Hepatic stellate cell (primary cell): Measurements from ENCODE around the gene CD9.

Experiments used
- DNase-seq: peaks from one replicate; pipeline ENCODE4 v3.0.0; 2011; ENCODE audit warnings: low spot score

CD9 gene

DNA sequence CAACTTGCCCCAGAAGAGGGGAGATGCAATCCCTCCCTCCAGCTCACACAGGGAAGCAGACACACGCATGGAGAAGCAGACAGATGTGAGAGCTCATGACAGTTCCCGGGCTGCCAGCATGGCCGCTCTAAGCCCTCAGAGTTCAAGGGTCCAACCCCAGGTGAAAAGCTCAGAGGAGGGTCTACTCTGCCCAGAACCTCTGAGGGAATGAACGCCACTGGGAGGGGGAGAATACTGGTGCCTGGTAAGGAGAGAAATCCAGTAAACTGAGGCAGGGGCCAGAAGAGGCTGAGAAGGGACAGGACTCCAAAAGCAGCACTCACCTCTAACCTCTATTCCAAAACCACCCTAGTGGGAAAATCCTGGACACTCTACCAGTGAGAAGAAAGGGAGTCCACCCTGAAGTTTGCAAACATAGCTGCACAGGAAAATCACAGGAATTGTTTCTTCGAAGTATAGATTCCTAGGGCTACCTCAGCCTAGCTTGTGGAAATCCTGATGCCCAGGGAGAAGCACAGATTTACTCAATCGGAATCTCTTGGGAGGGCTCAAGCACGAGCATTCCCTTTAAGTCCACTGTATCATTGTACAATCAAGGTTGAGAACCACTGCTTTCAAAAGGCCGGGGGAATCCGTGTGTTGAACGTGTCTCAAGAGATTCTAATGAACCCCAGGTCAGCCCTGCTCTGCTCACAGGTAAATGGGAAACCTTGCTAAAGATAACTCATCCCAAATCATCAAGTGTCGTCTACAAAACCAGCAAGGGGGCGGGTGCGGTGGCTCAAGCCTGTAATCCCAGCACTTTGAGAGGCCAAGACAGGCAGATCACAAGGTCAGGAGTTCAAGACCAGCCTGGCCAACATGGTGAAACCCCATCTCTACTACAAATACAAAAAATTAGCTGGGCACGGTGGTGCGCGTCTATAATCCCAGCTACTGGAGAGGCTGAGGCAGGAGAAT, 76.0 kb downstream of the CD9 start:
- DNase-seq: no peak

- peak; percentile 47 for DNase-seq
Observed at GRCh38 chr12:6276956-6277620, 76.9 kb downstream of the CD9 start.

DNA sequence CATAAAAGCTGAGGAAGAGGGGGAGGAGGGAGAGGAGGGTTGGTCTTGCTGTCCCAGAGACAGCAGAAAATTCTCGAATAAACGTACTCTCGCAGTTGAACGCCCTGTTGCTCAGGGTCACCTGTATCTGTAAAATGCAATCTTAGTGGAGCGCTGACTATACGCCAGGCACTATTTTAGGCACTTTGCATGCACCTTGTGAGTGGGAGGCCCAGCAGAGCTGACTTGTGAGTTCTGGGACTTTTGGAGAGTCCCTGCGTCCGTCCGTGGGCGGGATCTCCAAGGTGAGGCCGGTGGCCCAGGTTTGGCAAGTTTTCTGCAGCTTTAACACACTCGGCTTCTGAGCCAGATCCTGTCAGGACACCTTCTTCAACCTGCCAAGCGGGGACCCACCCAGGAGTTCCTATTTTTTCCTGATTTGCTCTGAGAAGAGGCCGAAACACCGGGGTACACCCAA, 77.8 kb downstream of the CD9 start:
- no peak for DNase-seq

DNA sequence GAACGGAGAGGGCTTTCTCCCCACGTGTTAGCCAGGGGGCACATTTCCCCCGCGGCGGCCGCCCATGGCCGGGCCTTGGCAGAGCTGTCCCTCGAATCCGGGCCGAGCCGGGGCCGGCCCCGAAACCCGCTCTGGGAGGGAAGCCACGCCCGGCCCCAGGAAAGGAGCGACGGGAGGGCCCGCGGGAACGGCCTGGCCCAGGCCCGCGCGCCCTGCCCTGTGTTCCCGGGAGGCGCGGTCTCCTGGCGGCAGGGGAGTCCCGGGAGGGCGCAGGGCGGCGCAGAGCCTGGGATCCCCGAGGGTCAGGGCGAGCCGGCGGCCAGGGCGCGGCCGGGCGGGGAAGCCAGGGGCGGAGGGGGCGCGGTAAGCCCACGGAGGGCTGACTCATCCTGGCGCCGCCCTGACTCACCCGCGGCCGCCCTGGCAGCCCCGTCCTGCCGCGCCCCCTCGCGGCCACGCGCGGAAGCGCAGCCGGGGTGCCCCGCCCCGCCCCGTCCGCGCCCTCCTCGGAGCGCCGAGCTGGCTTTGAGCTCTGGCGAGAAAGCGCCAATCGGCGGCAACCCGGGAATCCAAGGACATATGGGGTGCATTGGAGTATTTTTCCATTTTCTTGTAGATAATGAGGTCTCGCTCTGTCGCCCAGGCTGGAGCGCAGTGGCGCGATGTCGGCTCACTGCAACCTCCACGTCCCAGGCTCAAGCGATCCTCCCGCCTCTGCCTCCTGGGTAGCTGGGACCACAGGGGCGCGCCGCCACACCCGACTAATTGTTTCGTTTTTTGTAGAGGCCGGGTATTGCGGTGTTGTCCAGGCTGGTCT, 78.4 kb downstream of the CD9 start:
- DNase-seq: peak; percentile 91

DNA sequence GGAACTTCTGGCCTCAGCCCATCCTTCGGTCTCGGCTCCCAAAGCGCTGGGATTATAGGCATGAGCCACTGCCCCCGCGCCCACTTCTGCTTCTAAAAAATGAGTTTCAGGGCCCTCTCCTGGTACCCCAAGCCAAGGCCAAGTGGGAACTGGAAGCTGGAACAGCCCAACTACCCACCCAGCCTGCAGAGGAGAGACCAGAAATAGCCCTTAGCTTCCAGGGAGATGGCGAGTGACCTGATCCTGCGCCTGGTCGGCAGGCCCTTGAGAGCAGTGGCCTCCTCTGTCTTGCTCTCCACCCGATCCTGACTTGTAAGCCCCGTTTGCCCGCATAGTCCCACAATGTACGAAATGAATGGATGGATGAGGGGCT, 79.0 kb downstream of the CD9 start:
- DNase-seq: no peak

DNA sequence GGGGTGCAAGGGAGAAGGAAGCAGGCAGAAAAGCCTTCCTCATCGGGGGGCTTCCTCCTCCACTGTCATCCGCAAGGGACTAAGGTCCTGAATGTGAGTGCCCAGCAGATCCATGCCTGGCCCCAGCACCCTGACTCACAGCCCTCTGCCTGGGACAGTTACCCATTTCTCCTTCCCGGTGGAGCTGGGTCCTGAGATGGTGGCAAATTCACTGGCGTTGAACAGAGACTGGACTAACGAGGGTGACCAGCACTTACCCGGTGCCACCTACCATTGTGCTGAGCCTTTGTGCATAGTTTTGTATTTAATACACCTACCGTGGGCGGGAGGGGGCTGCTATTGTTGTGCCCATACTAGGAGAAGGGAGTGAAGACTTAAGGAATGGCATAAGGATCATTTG, 79.4 kb downstream of the CD9 start:
- DNase-seq: no peak

- DNase-seq: peak; percentile 97
Observed at GRCh38 chr12:6280053-6280469, 79.9 kb downstream of the CD9 start.

DNA sequence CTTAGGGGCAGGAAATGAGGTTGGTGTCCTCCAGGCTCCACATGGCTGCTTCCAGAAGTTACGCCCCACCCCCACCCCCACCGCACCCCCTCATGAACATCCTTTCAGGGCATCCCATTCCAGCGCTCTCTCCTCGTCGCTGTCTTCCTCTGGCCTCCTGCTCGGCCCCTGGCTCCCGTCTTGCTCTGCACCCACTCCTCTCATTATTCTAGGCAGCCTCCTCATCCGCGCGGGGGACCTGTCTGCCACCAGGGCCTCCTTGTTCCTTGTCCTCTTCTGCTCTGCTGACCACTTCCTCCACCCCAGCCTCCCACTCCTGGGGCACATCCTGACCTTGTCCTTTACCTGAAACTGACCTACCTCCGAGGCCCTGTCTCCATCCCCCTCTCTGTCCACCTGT, 80.5 kb downstream of the CD9 start:
- no peak for DNase-seq

- DNase-seq: no peak
Observed at GRCh38 chr12:6281081-6281809, 81.0 kb downstream of the CD9 start.

- DNase-seq: no peak
Observed at GRCh38 chr12:6282453-6282840, 82.2 kb downstream of the CD9 start.

- no peak for DNase-seq
Observed at GRCh38 chr12:6284273-6284672, 84.1 kb downstream of the CD9 start.

DNA sequence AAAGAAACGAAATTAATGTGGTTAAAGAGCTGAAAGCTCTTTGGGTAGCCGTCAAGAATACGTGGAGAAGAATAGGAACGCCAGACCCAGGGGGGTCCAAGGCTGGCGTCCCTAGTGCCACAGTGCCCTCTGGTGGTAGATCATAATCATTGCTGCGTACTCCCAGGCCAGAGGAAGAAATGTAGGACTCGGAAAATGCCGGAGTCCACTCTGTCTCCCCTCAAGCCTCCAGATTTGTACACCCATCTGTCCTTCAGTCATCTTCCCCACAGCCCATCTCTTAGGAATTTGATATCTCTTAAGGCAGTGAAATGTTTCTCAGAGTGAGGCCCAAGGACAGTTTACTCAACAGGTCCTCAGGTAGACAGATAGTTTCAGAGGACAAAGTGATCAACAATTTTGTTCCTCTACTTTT, 84.9 kb downstream of the CD9 start:
- DNase-seq: peak; percentile 90

DNA sequence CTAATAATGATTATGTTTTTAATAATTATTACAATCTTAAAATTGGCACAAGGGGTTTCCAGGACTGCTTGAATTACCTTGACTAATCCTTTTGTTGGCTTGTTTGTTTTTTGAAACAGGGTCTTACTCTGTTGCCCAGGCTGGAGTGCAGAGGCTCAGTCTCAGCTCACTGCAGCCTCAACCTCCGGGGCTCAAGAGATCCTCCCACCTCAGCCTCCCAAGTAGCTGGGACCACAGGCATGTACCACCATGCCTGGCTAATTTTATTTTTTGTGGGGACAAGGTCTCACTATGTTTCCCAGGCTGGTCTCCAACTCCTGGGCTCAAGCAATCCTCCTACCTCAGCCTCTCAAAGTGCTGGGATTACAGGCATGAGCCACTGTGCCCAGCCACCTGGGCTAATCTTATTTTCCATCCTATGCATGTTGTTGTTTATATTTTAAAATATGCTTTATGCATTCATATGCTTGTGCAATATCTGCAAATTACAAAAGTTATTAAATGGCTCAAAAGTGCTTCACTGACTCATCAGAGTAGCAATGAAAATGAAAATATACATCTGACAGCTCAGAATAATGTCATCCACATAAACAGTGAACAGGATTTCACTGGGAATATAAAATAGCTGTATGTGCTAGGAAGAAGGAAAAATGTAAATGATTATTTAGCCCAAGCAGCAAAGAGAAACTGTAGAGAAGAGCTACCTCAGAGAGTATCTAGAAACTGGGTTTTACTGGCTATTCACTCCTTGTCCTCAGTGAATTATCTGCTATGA, 85.5 kb downstream of the CD9 start:
- DNase-seq: peak; percentile 55
